H9 (cell line): Measurements from ENCODE around the gene TTC39A. TPM values are rescaled to one million over a fixed set of nuclear protein-coding genes. Genes with fewer than 3 reads are reported as not detected.

Experiments used
- DNase-seq: peaks from one replicate; pipeline ENCODE4 v3.0.0-alpha.2; 2017
- H2AFZ ChIP-seq: one replicate; pipeline ENCODE4 v1.6.1; 2013; ENCODE audit warnings: mild to moderate bottlenecking, low read length, control low read depth, moderate library complexity
- H2AK5ac ChIP-seq: 2 replicates; pipeline ENCODE4 v1.6.1; 2013; ENCODE audit warnings: low read length, control low read depth, mixed read lengths; ENCODE audit not compliant: insufficient read length
- H2BK120ac ChIP-seq: one replicate; pipeline ENCODE4 v1.6.1; 2013; ENCODE audit warnings: low read depth, mild to moderate bottlenecking, low read length, control low read depth, inconsistent platforms; ENCODE audit not compliant: poor library complexity, severe bottlenecking
- H2BK12ac ChIP-seq: 2 replicates; pipeline ENCODE4 v1.6.1; 2013; ENCODE audit warnings: low read length, control low read depth, mixed read lengths, low read depth; ENCODE audit not compliant: insufficient read length
- H2BK15ac ChIP-seq: 2 replicates; pipeline ENCODE4 v1.6.1; 2013; ENCODE audit warnings: low read depth, low read length, control low read depth
- H2BK20ac ChIP-seq: one replicate; pipeline ENCODE4 v1.6.1; 2013; ENCODE audit warnings: low read depth, mild to moderate bottlenecking, low read length, control low read depth, inconsistent platforms; ENCODE audit not compliant: poor library complexity, severe bottlenecking
- H2BK5ac ChIP-seq: 2 replicates; pipeline ENCODE4 v1.6.1; 2013; ENCODE audit warnings: low read length, control low read depth, mixed read lengths; ENCODE audit not compliant: insufficient read length
- H3K14ac ChIP-seq: 2 replicates; pipeline ENCODE4 v1.6.1; 2013; ENCODE audit warnings: low read length, control low read depth; ENCODE audit not compliant: insufficient read depth
- H3K18ac ChIP-seq: 2 replicates; pipeline ENCODE4 v1.6.1; 2013; ENCODE audit warnings: low read depth, mild to moderate bottlenecking, mixed read lengths, low read length, control low read depth; ENCODE audit not compliant: insufficient read length
- H3K23ac ChIP-seq: 2 replicates; pipeline ENCODE4 v1.6.1; 2013; ENCODE audit warnings: low read length, control low read depth, mixed read lengths, low read depth; ENCODE audit not compliant: insufficient read length
- H3K23me2 ChIP-seq: 2 replicates; pipeline ENCODE4 v1.6.1; 2013; ENCODE audit warnings: low read depth, mild to moderate bottlenecking, mixed read lengths, low read length, control low read depth; ENCODE audit not compliant: insufficient read length, poor library complexity, severe bottlenecking
- H3K27ac ChIP-seq: 2 replicates; pipeline ENCODE4 v1.5.1; 2013; ENCODE audit warnings: low read length, control low read depth, mixed read lengths, low read depth; ENCODE audit not compliant: insufficient read length
- H3K27me3 ChIP-seq: 2 replicates; pipeline ENCODE4 v1.6.1; 2013; ENCODE audit warnings: low read length, control low read depth, inconsistent platforms; ENCODE audit not compliant: insufficient read depth
- H3K4ac ChIP-seq: 2 replicates; pipeline ENCODE4 v1.6.1; 2013; ENCODE audit warnings: low read depth, mild to moderate bottlenecking, control low read depth, inconsistent platforms, low read length, moderate library complexity
- H3K4me1 ChIP-seq: 2 replicates; pipeline ENCODE4 v1.6.1; 2013; ENCODE audit warnings: low read length, control low read depth, inconsistent platforms; ENCODE audit not compliant: insufficient read depth
- H3K4me2 ChIP-seq: 2 replicates; pipeline ENCODE4 v1.6.1; 2013; ENCODE audit warnings: low read length, control low read depth, mixed read lengths; ENCODE audit not compliant: insufficient read length, insufficient read depth
- H3K56ac ChIP-seq: 2 replicates; pipeline ENCODE4 v1.6.1; 2013; ENCODE audit warnings: low read depth, mild to moderate bottlenecking, mixed read lengths, low read length, control low read depth; ENCODE audit not compliant: insufficient read length
- H3K79me1 ChIP-seq: 2 replicates; pipeline ENCODE4 v1.6.1; 2013; ENCODE audit warnings: low read depth, mild to moderate bottlenecking, moderate library complexity, low read length, control low read depth, inconsistent platforms; ENCODE audit not compliant: insufficient read depth, poor library complexity, severe bottlenecking
- H3K79me2 ChIP-seq: 2 replicates; pipeline ENCODE4 v1.6.1; 2013; ENCODE audit warnings: low read length, control low read depth, inconsistent platforms; ENCODE audit not compliant: insufficient read depth
- H3K9ac ChIP-seq: 2 replicates; pipeline ENCODE4 v1.6.1; 2013; ENCODE audit warnings: low read length, control low read depth, mixed read lengths; ENCODE audit not compliant: insufficient read length; ENCODE audit errors: extremely low read depth
- H3K9me3 ChIP-seq: one replicate; pipeline ENCODE4 v1.6.1; 2013; ENCODE audit warnings: low read depth, low read length, inconsistent platforms; ENCODE audit not compliant: control insufficient read depth
- H3T11ph ChIP-seq: one replicate; pipeline ENCODE4 v1.6.1; 2013; ENCODE audit warnings: mild to moderate bottlenecking, low read length, control low read depth, inconsistent platforms
- H4K20me1 ChIP-seq: one replicate; pipeline ENCODE4 v1.6.1; 2013; ENCODE audit not compliant: control insufficient read depth, insufficient read length, insufficient read depth
- H4K5ac ChIP-seq: 2 replicates; pipeline ENCODE4 v1.6.1; 2013; ENCODE audit warnings: low read depth, mild to moderate bottlenecking, mixed read lengths, low read length, control low read depth; ENCODE audit not compliant: insufficient read length
- H4K8ac ChIP-seq: replicated peaks from 2 replicates; pipeline ENCODE4 v1.6.1; 2013; ENCODE audit warnings: low read length, control low read depth, mixed read lengths, low read depth; ENCODE audit not compliant: insufficient read length
- H4K91ac ChIP-seq: 2 replicates; pipeline ENCODE4 v1.6.1; 2013; ENCODE audit warnings: low read depth, mild to moderate bottlenecking, moderate library complexity, mixed read lengths, low read length, control low read depth; ENCODE audit not compliant: insufficient read length
- H3K27ac Mint-ChIP-seq, 3 experiments: 2 replicates in 2 of 3; 3 replicates in 1 of 3; pipeline ENCODE4 v1.8.0; 2020 to 2021; ENCODE audit warnings: mixed read lengths in 3 of 3, mild to moderate bottlenecking in 1 of 3, moderate library complexity in 1 of 3
- H3K27me3 Mint-ChIP-seq: 2 replicates; pipeline ENCODE4 v1.8.0; 2021; ENCODE audit warnings: low read depth, mild to moderate bottlenecking, moderate library complexity, mixed read lengths
- H3K36me3 Mint-ChIP-seq, 3 experiments: 2 replicates in 2 of 3; 3 replicates in 1 of 3; pipeline ENCODE4 v1.8.0; 2020 to 2021; ENCODE audit warnings: low read depth in 3 of 3, mixed read lengths in 3 of 3; ENCODE audit not compliant: insufficient read depth in 1 of 3
- H3K4me1 Mint-ChIP-seq, 2 experiments: 2 replicates each; pipeline ENCODE4 v1.8.0; 2020; ENCODE audit warnings: mixed read lengths in 2 of 2
- H3K4me3 Mint-ChIP-seq, 2 experiments: 2 replicates in 1 of 2; 3 replicates in 1 of 2; pipeline ENCODE4 v1.8.0; 2020 to 2021; ENCODE audit warnings: mild to moderate bottlenecking in 2 of 2, mixed read lengths in 2 of 2, moderate library complexity in 1 of 2
- H3K9me3 Mint-ChIP-seq, 2 experiments: 2 replicates in 1 of 2; 3 replicates in 1 of 2; pipeline ENCODE4 v1.8.0; 2020; ENCODE audit warnings: mild to moderate bottlenecking in 2 of 2, mixed read lengths in 2 of 2, moderate library complexity in 1 of 2
- WGBS: extraction: QIAGEN DNeasy Blood & Tissue Kit; methylation state at CpG from one replicate; pipeline ENCODE4 v1.1.7; 2013; ENCODE audit warnings: missing lambda C conversion rate, low lambda C conversion rate, mixed read lengths; ENCODE audit not compliant: insufficient read length; ENCODE audit errors: extremely low coverage; 5-methylcytosine and 5-hydroxymethylcytosine counted together
- total RNA-seq: library from RNA; stranded (reverse); gene quantifications from 2 replicates; pipeline ENCODE4 v1.2.1, GENCODE V29; 2021
- TF ChIP-seq, protein P1 (sequence below): fragments of 200-600 bp; sonication (generic); conservative IDR thresholded peaks from 3 replicates; pipeline ENCODE4 v1.8.0; 2021; ENCODE audit warnings: antibody characterized with exemption, mild to moderate bottlenecking

TTC39A gene
- total RNA-seq, 1 experiment from 2014 or later = 7.7 TPM

GRCh38 chr1:51328926-51329325 lies 1.4 kb downstream of the TTC39A start:
- Histone ChIP-seq H2BK12ac (no peak overlapping the region), H3K27ac (no peak overlapping the region), H3K18ac (no peak overlapping the region), H3K9ac (no peak overlapping the region), H3K9me3 (no peaks in the 10 kb centered on the region), H3K4me2 (no peak overlapping the region), H4K5ac (no peak overlapping the region), H2BK20ac (no peak overlapping the region), H3K4me1 (peaks cover 3% of the 10 kb centered on the region; the same call in 1 of the 2 replicates), H3K4ac (no peak overlapping the region), H2BK5ac (no peak overlapping the region), H2BK15ac (no peak overlapping the region), H3K56ac (no peak overlapping the region), H2AK5ac (no peak overlapping the region), H2BK120ac (no peak overlapping the region), H3T11ph (no peak overlapping the region), H3K23me2 (peaks cover 6% of the 10 kb centered on the region), H2AFZ (no peak overlapping the region), H3K79me1 (no peaks in the 10 kb centered on the region), H3K27me3 (no peaks in the 10 kb centered on the region; the same call in 1 of the 2 replicates), H3K23ac (no peak overlapping the region), H4K20me1 (no peaks in the 10 kb centered on the region), H4K91ac (no peak overlapping the region), H4K8ac (no peak overlapping the region), H3K14ac (no peak overlapping the region), H3K79me2 (no peaks in the 10 kb centered on the region)
- TF ChIP-seq, protein P1, sequence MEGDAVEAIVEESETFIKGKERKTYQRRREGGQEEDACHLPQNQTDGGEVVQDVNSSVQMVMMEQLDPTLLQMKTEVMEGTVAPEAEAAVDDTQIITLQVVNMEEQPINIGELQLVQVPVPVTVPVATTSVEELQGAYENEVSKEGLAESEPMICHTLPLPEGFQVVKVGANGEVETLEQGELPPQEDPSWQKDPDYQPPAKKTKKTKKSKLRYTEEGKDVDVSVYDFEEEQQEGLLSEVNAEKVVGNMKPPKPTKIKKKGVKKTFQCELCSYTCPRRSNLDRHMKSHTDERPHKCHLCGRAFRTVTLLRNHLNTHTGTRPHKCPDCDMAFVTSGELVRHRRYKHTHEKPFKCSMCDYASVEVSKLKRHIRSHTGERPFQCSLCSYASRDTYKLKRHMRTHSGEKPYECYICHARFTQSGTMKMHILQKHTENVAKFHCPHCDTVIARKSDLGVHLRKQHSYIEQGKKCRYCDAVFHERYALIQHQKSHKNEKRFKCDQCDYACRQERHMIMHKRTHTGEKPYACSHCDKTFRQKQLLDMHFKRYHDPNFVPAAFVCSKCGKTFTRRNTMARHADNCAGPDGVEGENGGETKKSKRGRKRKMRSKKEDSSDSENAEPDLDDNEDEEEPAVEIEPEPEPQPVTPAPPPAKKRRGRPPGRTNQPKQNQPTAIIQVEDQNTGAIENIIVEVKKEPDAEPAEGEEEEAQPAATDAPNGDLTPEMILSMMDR = no peak
- H3K36me3 Mint-ChIP-seq = no peaks in the 10 kb centered on the region
- peak overlapping the region; percentile 3 to 69; a peak in 2 of 5 replicates for H3K4me3 Mint-ChIP-seq
- peaks cover 24% of the 10 kb centered on the region for H3K27me3 Mint-ChIP-seq
- WGBS = no CpG with 5 or more reads among the region's 4 CpGs
- no peaks in the 10 kb centered on the region for H3K9me3 Mint-ChIP-seq
- DNase-seq = no peak
- peaks cover 23 to 35% of the 10 kb centered on the region in 2 experiments for H3K4me1 Mint-ChIP-seq
- H3K27ac Mint-ChIP-seq = no peak overlapping the region
